K562 (cell line): ENCODE results near the gene NOTCH1. TPM values are rescaled to one million over a fixed set of nuclear protein-coding genes. Genes with fewer than 3 reads are reported as not detected.

ENCODE experiments used
- ATAC-seq: fragments of 200-7000 bp; cut with Tn5 transposase; 3 replicates; pipeline ENCODE4 v1.9.1; 2020; ENCODE audit warnings: moderate library complexity
- BruUV-seq: library from RNA; stranded (reverse); fragments of 400-500 nt; replicated peaks from 2 replicates; lab custom pipeline; 2021; lab: Mats Ljungman, UMichigan
- CTCF ChIA-PET: fragments of 300-600 bp; formaldehyde crosslinking; extraction: SDS; loops from one replicate; lab custom pipeline; 2021; ENCODE audit warnings: low intra/inter-chr PET ratio; lab: Yijun Ruan, JAX
- POLR2A ChIA-PET: fragments of 300-600, 350-650 bp; sonication (Branson Sonifier 250); formaldehyde crosslinking; extraction: SDS; loops from one replicate; lab custom pipeline; 2021; ENCODE audit warnings: antibody characterized with exemption, inconsistent platforms; lab: Yijun Ruan, JAX
- DNase-seq, 4 experiments: peaks; one replicate each; pipeline versions ENCODE4 v3.0.0 to v3.0.0-alpha.2; 2011 to 2018; ENCODE audit warnings: low spot score in 3 of 4, mixed read lengths in 3 of 4; ENCODE audit errors: extremely low read depth in 1 of 4
- FAIRE-seq: peaks from 2 replicates; lab custom pipeline; 2011; peaks lifted over from hg19 to GRCh38; lab: Jason Lieb, UNC
- H2AFZ ChIP-seq: 2 replicates; pipeline ENCODE4 v1.6.0; 2011; ENCODE audit warnings: low read depth, low read length, control low read depth, inconsistent platforms
- H3K27ac ChIP-seq: fragments of 200-600 bp; 3 replicates; pipeline ENCODE4 v1.8.0; 2011; ENCODE audit warnings: low read depth, mild to moderate bottlenecking, control low read depth, inconsistent platforms, low read length, moderate library complexity, mixed read lengths; ENCODE audit errors: extremely low read depth
- H3K27me3 ChIP-seq, 2 experiments: fragments of 300-600 bp in 1 of 2; 2 replicates in 1 of 2; 3 replicates in 1 of 2; pipeline versions ENCODE4 v1.6.0 to v1.8.0; 2011; ENCODE audit warnings: inconsistent platforms in 2 of 2, low read length in 2 of 2, mild to moderate bottlenecking in 1 of 2, mixed read lengths in 1 of 2, moderate library complexity in 1 of 2; ENCODE audit not compliant: control insufficient read depth in 2 of 2, insufficient read depth in 2 of 2
- H3K36me3 ChIP-seq: fragments of 300-600 bp; 3 replicates; pipeline ENCODE4 v1.8.0; 2011; ENCODE audit warnings: mild to moderate bottlenecking, low read length, inconsistent platforms; ENCODE audit not compliant: control insufficient read depth, insufficient read depth
- H3K4me1 ChIP-seq, 2 experiments: fragments of 200-600 bp in 1 of 2; replicated peaks in 1 of 2; 2 replicates in 1 of 2; 3 replicates in 1 of 2; pipeline versions ENCODE4 v1.5.1 to v1.8.0; 2011; ENCODE audit warnings: inconsistent platforms in 2 of 2, low read length in 2 of 2, mild to moderate bottlenecking in 1 of 2, mixed read lengths in 1 of 2, moderate library complexity in 1 of 2; ENCODE audit not compliant: control insufficient read depth in 2 of 2, insufficient read depth in 2 of 2
- H3K4me2 ChIP-seq: 2 replicates; pipeline ENCODE4 v1.6.1; 2011; ENCODE audit warnings: low read length, control low read depth, inconsistent platforms, mixed read lengths; ENCODE audit not compliant: insufficient read depth
- H3K4me3 ChIP-seq: fragments of 200-600 bp; sonication (generic), shearing (Covaris generic); 2 replicates; pipeline ENCODE4 v1.5.1; 2016; ENCODE audit warnings: control low read depth, inconsistent platforms
- H3K79me2 ChIP-seq: fragments of 200-600 bp; 3 replicates; pipeline ENCODE4 v1.8.0; 2011; ENCODE audit warnings: low read length, inconsistent platforms; ENCODE audit not compliant: control insufficient read depth, insufficient read depth
- H3K9ac ChIP-seq, 2 experiments: 2 replicates each; pipeline versions ENCODE4 v1.6.0 to v1.6.1; 2011; ENCODE audit warnings: low read depth in 2 of 2, low read length in 2 of 2, control low read depth in 1 of 2, inconsistent platforms in 1 of 2, mild to moderate bottlenecking in 1 of 2, mixed read lengths in 1 of 2; ENCODE audit not compliant: insufficient read depth in 1 of 2
- H3K9me1 ChIP-seq: one replicate; pipeline ENCODE4 v1.6.0; 2011; ENCODE audit warnings: inconsistent platforms, mild to moderate bottlenecking, low read length, moderate library complexity; ENCODE audit not compliant: control insufficient read depth, insufficient read depth
- H3K9me3 ChIP-seq: replicated peaks from 2 replicates; pipeline ENCODE4 v1.5.1; 2011; ENCODE audit warnings: low read depth, low read length, inconsistent platforms; ENCODE audit not compliant: control insufficient read depth, insufficient read depth
- H4K20me1 ChIP-seq: replicated peaks from 2 replicates; pipeline ENCODE4 v1.6.1; 2011; ENCODE audit warnings: low read length, inconsistent platforms, mixed read lengths; ENCODE audit not compliant: control insufficient read depth, insufficient read depth
- FOXJ2 ChIP-seq: fragments of 200-800 bp; sonication (Bioruptor generic); IDR thresholded peaks from 2 replicates; pipeline ENCODE4 v1.6.1; 2016; ENCODE audit warnings: missing genetic modification characterization, missing compliant biosample characterization
- POLR2A ChIP-seq: fragments of 450-650 bp; conservative IDR thresholded peaks from 2 replicates; pipeline ENCODE4 v1.6.1; 2016
- POLR2G ChIP-seq: fragments of 200-400 bp; formaldehyde crosslinking; IDR thresholded peaks from 2 replicates; pipeline ENCODE4 v1.6.1; 2017; ENCODE audit warnings: low read depth, mild to moderate bottlenecking, antibody characterized with exemption, low read length, moderate library complexity
- RFX1 ChIP-seq: fragments of 450-650 bp; IDR thresholded peaks from 2 replicates; pipeline ENCODE4 v1.6.1; 2016; ENCODE audit warnings: mild to moderate bottlenecking, moderate library complexity
- SP1 ChIP-seq: sonication (generic); formaldehyde crosslinking; IDR thresholded peaks from 2 replicates; pipeline ENCODE4 v1.8.1; 2022; ENCODE audit warnings: mild to moderate bottlenecking, missing genetic modification reagents
- ZNF699 ChIP-seq: fragments of 250-450 bp; sonication (Bioruptor Pico); IDR thresholded peaks from 2 replicates; pipeline ENCODE4 v1.8.0; 2021; ENCODE audit warnings: mild to moderate bottlenecking, moderate library complexity; ENCODE audit not compliant: insufficient replicate concordance
- ZNF79 ChIP-seq: fragments of 250-450 bp; sonication (Bioruptor Pico); IDR thresholded peaks from 2 replicates; pipeline ENCODE4 v1.4.0; 2020; ENCODE audit warnings: low read depth, mild to moderate bottlenecking, moderate library complexity
- WGBS: fragments of 100-300 bp; shearing (Covaris generic); methylation state at CpG from one replicate; pipeline ENCODE4 v1.1.6; 2016; ENCODE audit warnings: low coverage, mixed read lengths; ENCODE audit not compliant: insufficient coverage; ENCODE audit errors: missing lambda C conversion rate; 5-methylcytosine and 5-hydroxymethylcytosine counted together
- in situ Hi-C: fragments of 300-500 bp; cut with MboI; formaldehyde crosslinking; loops from 4 replicates; pipeline ENCODE4 v1.15.0; 2018; ENCODE audit warnings: inconsistent platforms, mixed read lengths
- intact Hi-C: fragments of 100-400 bp; cut with micrococcal nuclease; formaldehyde crosslinking; loops from 2 replicates; pipeline ENCODE4 v1.14.2; 2022
- polyA plus RNA-seq, 8 experiments: library from polyadenylated mRNA; depleted of rRNA in 4 of 8; stranded (reverse) in 5 of 8; unstranded in 3 of 8; fragments of >200 nt; fragmentation: Nextera tagmentation in 2 of 8; fragmentation: Illumina TruSeq in 1 of 8; extraction: Ambion mirVana in 2 of 8; extraction: Trizol in 1 of 8; gene quantifications; 2 replicates each; pipeline versions ENCODE4 v1.2.1 to v1.2.3, GENCODE V29; 2011 to 2014; ENCODE audit warnings: inconsistent platforms in 1 of 8, missing spikeins in 1 of 8
- total RNA-seq, 7 experiments: library from RNA; depleted of rRNA in 6 of 7; stranded (reverse); fragments of >200 nt in 6 of 7; fragmentation: Illumina TruSeq in 2 of 7; extraction: Trizol in 2 of 7; gene quantifications; 2 replicates each; pipeline versions ENCODE4 v1.2.1 to v1.2.3, GENCODE V29; 2011 to 2021; ENCODE audit warnings: low replicate concordance in 1 of 7
- TF ChIP-seq, protein P1 (sequence below): sonication (generic); formaldehyde crosslinking; IDR thresholded peaks from 2 replicates; pipeline ENCODE4 v1.9.0; 2022; ENCODE audit warnings: mild to moderate bottlenecking, missing genetic modification reagents

NOTCH1 gene
- total and polyA plus RNA-seq, 9 of the 15 experiments (the other 6 are each of a cell fraction or from before 2014, with no cell fraction given), result 0.03 to 31.4 (median 2.3) TPM

- in situ Hi-C loops, result no loop called here
- H3K4me2 ChIP-seq, result no peak overlapping the region
- ChIA-PET CTCF (no interaction called here), POLR2A (no interaction called here)
- H2AFZ ChIP-seq, result no peak overlapping the region
- H3K4me3 ChIP-seq, result no peak overlapping the region
- BruUV-seq, result no TSS peak
- no peaks in the 10 kb centered on the region for H4K20me1 ChIP-seq
- DNase-seq (no peak), FAIRE-seq (no peak), ATAC-seq (no peak)
- TF ChIP-seq SP1 (no peak), FOXJ2 (no peak), POLR2G (0 out of 2 replicates have a peak, but pooled peaks have one; percentile 41), ZNF79 (CRISPR knock-in tag) (no peak), RFX1 (no peak), POLR2A (no peak), ZNF699 (CRISPR knock-in tag) (no peak)
- TF ChIP-seq, protein P1, sequence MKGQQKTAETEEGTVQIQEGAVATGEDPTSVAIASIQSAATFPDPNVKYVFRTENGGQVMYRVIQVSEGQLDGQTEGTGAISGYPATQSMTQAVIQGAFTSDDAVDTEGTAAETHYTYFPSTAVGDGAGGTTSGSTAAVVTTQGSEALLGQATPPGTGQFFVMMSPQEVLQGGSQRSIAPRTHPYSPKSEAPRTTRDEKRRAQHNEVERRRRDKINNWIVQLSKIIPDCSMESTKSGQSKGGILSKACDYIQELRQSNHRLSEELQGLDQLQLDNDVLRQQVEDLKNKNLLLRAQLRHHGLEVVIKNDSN (CRISPR knock-in tag), result no peak
- H3K9me3 ChIP-seq, result no peaks in the 10 kb centered on the region
- H3K79me2 ChIP-seq, result peaks cover 4% of the 10 kb centered on the region; the same call in 1 of the 3 replicates
- H3K9me1 ChIP-seq, result peaks cover 4% of the 10 kb centered on the region
- no peaks in the 10 kb centered on the region for H3K27me3 ChIP-seq
- H3K36me3 ChIP-seq, result peaks cover 88% of the 10 kb centered on the region; the same call in 2 of the 3 replicates
- no peak overlapping the region for H3K27ac ChIP-seq
- WGBS, result 97% methylated on average over 17 of the region's 30 CpGs
- peaks cover 4 to 34% of the 10 kb centered on the region in 2 experiments for H3K4me1 ChIP-seq
- intact Hi-C loops, result no loop called here
- H3K9ac ChIP-seq, result no peak overlapping the region; a peak in 1 of 4 replicates
Observed at GRCh38 chr9:136506425-136506824, 39.4 kb downstream of the NOTCH1 start.
